GM21619 (cell line): ENCODE results near the gene CENPX.

Experiments used
- ATAC-seq: cut with Tn5 transposase; IDR thresholded peaks from one replicate; pipeline ENCODE4 v1.9.1; 2021; ENCODE audit not compliant: unreplicated experiment

CENPX gene

DNA sequence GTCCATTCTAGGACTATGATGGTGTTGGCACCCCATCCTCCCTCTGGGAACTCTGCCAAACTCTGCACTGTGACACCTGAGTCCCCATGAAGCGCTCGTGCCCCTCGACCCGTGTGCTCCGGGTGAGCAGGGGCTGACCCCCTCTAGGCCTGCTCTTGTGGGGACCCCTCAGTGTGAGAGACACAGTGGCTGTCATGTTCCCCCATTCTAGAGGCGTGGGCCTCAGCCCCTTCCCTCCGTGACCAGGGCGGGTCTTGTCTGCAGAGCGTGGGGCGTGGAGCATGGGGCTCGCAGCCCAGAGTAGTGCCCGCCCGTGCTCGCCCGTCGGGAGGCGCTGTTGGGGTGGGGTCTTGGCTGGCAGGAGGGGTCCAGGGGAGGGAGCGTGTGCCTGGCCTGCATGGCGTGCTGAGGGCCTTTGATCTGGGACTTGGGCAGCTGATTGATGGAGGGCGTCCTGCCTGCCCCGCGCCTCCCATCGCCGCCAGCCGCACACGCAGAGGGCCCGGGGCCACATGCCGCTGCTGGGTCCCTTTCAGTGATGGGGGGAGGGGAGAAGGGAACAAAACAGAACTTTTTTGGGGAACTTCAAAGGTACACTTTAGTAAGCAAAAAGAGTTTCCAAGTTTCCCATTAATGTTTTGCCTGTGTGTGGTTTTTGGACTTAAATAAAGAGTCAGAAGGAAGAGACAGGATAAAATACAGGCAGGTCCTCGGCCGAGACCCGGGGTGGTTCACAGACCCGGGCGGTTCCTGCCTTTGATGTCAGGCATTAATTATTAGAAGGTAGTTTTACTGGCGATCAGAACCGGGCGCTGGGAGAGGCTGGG is 22.5 kb downstream of the CENPX start:
- no peak for ATAC-seq

DNA sequence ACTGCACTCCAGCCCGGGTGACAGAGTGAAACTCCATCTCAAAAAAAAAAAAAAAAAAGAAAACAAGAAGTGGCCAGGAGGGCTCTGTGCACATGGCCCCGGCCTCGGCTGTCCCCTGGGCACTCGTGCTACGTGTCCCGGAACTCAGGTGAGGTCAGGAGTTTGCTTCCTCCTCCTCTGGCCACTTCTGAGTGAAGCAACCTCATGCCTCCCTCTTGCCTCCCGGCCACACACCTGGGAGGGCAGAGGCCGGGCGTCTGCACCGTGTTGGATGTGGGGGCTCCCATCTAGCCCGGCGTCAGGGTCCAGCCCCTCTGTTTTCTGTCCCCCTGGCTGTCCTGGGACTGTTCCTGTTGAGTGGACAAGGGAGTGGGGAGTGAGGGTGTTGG is 23.1 kb downstream of the CENPX start:
- no peak for ATAC-seq

DNA sequence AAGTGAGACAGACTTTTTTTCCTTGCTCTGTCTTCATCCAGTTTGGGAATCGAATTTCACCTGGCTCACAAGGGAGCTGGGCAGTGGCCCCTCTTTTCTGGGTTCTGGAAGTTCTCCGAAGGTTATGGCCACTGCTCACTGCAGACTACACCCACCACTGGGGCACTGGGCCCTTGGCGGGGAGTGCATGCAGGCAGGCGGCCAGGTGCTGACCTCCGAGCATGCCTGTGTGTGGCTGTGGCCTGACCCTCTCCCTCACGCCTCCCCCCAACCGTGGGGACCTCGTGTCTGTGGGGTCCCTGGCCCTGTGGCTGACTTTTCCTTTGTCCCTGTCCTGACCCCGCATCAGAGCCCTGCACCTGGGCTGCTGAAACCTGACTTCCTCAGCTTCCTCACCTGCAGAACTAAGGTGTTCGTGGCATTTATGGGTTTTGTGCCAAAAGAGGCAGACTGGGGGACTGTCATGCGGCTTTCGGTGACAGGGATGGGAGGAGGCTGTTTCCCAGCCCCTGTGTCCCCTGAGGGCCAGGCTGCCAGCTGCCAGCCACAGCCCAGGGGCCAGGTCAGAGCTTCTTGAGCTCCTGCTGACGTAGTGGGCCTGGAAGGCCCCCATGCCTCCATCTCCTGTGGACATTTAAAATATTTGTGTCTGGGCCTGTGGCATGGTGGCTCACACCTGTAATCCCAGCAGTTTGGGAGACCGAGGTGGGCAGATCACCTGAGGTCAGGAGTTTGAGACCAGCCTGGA is 23.8 kb downstream of the CENPX start:
- ATAC-seq: no peak

DNA sequence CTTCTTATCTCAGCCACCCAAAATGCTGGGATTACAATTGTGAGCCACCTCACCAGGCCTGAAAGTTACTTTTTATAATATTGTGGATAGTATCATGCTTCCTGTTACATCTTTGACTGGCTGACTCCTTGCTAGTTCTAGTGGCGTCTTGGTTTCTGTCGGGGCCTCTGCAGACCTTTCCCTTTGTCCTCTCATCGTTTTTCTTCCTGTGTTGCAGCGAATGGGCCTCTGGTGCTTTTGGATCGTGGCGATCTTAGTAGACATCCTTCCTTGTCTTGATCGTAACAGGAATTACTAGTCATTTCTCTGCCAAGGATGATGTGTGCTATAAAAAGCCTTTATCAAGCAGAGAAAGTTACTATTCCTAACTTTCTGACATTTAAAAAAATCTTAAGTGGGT is 24.5 kb downstream of the CENPX start:
- no peak for ATAC-seq

DNA sequence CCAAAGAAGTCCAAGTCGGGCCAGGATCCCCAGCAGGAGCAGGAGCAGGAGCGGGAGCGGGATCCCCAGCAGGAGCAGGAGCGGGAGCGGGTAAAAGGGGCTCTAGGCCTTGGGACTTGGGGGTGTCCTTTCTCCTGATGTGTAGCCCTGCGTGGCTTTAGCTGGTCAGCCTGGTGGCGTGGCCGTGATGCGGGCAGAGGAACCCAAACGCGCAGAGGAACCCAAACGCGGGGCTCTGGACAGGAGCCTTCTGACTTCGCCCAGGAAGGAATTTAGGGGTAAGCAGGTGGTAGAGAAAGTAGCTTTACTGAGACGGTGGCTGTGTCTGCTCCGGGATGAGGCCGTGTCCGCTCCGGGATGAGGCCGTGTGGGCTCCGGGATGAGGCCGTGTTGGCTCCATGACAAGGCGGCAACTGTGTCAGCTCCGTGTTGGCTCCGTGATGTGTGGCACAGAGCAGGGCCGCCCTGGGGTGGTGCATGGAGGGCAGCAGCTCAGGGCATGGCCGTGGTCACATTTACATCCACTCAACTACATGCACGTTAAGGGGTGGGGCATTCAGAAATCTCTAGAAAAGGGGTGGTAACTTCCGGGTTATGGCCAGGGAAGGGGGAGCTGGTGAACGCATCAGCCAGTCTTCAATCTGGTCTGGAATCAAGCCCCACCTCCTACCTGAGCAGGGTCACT is 25.8 kb downstream of the CENPX start:
- no peak for ATAC-seq

DNA sequence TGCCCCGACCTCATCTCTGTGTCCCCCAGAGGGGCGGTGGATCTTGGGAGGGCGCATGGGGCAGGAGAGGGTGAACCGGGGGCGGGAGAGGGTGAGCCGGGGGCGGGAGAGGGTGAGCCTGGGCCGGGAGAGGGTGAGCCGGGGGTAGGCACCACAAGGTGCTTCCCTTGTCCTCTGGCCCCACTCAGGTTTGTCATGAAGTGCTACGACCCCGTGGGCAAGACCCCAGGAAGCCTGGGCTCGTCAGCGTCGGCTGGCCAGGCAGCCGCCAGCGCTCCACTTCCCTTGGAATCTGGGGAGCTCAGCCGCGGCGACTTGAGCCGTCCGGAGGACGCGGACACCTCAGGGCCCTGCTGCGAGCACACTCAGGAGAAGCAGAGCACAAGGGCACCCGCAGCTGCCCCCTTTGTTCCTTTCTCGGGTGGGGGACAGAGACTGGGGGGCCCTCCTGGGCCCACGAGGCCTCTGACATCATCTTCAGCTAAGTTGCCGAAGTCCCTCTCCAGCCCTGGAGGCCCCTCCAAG is 26.4 kb downstream of the CENPX start:
- ATAC-seq: no peak

DNA sequence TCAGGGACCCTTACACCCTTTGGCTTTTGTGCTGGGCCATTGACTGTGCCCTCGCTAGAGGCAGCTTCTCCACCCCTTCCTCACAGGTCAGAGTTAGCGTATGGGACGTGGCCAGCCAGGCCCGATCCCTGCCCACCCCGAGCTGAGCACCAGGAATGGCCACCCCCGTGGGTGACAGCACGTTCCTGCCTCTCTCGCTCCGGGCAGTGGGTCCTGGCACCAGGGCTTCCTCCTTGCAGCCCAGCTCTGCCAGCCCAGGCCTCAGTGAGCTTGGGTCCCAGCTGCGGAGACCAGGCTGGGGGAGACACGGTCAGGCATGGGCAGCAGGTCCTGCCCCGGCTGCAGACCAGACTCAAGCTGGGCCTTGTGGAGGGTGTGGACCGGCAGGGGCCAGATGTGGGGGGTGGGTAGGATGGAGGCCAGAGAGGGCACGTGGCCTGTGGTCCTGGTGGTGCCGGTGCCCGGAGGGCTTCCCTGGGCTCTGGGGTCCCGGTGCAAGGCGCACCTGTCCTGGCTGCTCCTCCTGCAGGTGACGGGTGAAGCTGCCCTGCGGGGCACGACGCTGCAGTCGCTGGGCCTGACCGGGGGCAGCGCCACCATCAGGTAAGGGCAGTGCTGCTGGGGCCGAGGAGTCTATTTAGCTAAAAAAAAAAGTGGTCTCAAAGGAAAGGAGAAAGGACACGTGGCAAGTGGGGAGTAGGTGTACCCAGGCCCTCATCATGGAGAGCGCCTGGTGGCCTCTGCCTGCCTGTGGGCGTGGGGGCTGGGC is 27.0 kb downstream of the CENPX start:
- ATAC-seq: no peak

DNA sequence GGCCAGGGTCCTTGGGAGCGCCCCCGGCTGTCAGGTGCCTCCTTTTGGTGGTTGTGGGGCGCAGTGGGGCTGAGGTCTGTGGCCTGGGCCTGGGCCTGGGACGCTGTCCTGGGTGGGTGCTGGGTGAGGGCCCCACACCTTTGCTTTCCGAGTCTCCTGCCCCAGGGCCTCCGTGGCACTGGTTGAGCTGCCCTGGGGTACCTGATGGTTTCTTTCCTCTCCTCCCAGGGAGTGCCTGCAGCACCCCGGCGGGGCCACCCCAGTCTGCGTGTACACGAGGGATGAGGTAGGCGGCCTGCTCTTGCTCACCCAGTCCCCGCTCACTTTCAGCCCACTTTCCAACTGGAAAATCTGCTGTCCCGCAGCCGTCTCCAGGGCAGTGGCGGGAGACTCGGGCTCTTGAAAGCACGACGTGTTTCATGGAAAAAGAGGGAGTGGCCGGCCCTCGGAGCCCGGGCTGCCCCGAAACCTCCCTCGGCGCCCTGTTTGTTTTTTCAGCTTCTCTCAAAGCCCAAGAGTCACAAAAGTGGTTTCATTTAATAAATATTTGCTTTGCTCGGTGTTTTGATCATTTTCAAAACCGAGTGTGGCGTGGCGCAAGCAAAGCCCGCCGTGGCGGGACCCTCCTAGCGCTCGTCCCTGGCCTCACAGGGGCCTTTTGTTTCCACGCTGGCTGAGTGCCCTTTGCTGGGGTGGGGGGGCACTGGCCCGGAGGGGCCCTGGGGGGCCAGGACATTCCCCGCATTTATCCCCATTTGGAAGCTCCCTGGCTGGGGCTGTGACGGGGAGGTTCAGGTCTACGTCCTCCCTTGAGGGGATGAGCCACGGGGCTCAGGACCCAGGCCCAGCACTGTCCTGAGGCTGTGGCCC is 27.9 kb downstream of the CENPX start:
- ATAC-seq: no peak

DNA sequence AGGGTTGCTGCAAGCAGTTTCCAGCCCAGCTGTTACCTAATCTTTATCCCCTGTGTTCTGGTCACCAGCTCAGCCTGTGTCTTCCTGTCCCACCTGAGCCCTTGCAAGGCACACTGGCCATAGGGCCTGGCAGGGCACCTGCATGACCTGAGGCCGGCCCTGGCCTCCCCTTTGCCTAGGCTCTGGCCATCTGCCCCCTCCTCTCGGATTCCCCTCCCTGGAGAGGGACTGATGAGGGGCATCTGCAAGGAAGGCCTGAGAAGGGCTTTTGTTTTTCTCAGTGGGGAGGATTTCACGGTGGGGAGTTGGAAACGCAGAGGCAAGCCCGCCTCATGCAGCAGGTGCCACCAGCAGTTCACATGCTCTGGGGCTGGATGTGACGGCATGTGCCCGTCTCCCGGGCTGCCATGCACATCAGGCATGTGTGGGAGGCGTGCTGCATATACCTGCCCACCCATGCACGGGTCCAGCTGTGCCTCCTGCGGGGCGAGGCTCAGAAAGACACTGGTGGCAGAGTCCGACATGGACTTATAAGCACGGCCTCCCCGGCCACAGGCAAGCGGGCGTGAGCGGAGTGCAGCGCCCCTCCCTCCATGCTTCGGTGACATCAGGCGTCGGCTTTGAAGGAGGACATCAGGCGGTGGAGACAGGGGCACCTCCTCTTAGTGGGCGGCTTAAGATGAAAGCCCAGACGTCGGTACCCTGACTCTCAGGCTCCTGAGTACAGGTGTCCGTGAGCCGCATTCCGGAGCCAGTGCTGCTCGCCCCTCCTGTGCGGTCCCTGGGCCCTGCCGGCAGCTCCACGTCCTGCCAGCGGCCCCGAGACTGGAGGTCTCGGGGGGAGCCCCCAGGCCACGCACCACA is 28.7 kb downstream of the CENPX start:
- no peak for ATAC-seq

DNA sequence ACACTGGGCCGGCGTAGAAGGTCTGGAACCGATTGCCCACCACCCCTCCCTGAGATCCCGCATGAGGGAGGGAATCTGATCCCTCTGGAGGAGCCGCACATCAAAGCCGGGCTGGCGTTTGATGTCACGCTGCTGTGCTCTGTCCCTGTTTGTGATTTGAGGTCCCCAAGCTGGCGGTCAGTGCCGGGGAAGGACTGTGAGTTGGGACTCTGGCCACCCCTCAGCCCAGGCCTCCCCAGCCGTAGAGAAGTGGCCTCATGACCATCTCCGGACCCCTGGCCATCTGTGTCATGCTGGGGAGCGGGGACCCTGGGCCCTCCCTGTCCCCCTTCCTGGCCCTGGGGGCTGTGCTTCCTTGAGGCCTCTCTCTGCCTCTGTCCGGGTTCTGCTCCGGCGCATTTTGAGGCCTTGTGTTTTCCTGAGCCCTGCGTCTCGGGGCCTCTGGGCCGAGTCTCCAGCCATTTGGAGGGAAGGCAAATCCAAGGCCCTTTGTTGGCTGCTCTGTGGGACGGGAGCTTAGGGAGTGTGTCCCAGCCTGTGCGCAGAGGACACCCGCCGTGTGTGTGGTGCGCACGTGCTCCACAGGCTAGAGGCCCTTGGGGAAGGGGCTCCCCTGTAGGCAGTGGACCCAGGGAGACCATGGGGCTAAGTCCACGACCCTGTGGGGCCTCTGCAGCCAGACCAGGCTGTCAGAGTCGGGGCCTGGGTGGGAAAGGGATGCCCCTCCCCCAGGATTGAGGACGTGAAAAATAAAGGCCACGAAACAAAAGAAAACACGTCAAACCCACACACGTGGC is 30.2 kb downstream of the CENPX start:
- ATAC-seq: no peak

DNA sequence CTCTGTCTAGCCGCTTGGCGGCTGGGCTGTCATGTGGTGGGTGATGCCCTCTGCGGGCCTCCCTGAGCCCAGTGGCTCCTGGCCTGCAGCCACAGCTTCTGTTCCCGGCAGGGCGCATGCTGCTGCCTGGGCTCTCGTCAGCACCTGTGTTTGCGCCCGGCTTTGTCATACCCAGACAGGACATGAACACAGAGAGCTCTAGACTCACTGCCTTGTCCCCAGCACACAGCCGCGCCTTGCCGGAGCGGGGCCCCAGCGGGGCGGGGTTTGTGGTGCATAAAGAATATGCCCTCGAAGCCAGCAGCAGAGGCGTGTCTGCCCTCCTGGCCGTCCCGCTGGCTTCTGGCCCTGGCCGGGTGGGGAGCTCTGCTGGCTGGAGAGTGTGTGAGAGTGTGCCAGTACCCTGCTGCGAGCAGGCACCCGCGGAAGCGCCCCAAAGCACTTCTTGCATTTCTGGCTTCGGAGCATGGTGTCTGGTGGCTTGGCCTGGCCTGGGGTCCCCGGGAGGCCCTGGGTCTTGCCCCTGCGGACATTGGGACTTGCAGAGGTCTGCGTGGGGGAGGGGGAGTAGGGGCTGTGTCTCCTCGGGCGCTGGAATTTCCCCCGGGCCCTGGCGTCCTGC is 30.9 kb downstream of the CENPX start:
- no peak for ATAC-seq

DNA sequence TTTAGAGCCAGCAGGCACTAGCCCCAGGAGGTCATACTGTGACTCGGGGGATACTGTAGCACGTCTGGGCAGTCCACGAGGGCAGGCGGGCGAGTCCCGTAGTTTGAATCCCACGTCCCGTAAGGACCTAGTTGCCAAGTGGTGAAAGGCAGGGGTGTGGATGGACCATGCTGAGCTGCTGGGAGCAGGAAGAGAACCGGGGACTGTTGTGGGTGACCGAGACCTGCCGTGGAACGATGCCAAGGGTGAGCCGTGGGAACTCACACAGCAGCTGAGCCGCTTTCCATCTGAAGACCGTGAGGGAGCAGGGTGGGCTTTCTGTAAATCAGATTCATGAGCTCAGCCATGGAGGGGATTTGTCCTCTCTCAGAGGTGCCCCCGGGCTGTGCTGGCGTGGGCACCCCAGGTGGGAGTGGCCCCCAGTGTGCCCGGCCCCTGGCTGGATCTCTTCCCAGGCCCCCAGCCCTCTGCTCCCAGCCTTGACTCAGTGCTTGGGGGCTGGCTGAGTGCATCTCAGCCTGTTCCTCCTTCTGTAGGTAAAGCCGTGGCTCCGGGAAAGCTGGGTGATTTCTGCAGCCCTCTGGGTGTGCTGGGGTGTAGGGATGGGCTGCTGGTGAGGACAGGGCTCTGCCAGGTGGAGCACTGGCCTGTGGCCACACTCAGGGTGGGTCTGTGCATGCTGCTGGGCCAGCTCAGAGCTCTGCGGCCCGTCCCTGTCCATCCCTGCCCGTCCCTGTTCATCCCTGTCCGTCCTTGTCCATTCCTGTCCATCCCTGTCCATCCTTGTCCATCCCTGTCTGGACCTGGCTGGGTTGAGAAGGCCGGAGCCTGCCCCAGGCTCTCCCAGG is 31.6 kb downstream of the CENPX start:
- ATAC-seq: no peak

DNA sequence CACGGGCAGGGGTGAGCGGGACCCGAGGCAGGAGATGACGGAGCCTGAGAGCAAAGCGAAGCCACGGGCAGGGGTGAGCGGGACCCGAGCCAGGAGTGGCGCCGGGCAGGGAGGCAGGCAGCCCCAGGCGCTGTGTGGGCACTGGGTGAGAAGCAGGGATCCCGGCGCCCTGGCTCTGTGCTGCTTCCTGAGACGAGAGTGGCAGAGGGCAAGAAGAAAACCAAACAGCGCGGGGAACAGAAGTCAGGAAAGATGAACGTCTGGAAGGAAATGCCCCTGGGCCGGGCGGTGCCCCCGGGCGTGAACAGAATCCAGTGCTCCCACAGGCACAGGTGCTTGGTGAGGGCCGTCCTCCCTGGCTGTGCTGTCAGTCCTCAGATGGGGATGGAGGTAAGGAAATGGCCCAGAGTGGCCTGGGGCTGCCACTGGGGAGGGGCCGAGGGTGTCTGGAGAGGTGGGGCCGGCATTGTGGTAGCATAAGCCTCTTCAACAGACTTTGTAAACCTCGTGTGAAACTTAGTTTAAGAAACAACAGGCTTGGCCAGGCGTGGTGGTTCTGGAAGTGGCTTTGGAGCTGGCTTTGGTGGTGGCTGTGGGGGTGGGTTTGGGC is 35.4 kb downstream of the CENPX start:
- no peak for ATAC-seq

DNA sequence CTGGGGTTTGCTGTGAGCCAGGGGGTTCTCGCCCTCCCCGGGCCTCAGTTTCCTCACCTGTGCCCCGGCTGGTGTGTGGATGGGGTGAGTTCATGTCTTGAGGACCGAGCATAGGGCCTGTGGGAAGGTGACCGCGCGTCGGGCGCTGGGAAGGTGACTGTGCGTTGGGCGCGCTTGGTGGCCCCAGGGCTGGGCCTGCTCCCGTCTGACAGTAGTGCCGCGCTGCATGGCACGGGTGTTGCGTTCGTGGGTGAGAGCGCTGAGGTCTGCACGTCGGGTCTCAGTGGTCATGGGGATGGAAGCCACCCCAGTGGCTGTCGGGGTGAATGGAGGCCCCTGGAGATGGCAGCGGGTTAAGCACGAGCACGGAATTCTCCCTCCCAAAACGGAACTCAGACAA is 36.1 kb downstream of the CENPX start:
- ATAC-seq: no peak

DNA sequence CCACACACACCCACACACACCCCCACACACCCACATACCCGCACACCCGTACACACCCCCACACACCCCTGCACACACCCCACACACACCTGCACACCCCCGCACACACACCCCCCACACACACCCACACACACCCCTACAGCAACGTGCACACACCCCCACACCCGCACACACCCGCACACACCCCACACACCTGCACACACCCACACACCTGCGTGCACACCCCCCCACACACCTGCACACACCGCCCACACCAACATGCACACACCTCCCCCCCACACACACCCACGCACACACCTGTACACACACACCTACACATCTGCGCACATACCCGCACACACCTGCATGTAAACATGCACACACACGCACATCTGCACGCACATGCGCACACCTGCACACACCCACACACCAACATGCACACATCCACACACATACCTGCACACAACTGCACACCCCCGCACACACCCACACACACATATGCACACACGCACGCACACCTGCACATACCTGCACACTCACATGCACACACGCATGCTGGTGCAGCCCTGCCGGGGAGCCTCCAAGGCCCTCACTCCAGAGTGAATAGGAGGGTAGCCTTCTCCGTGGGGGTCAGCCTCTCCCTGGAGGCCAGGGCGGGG is 37.8 kb downstream of the CENPX start:
- ATAC-seq: no peak
